Breast epithelium (tissue), 3 donors: ENCODE measurements around the gene TUT1.

Source experiments
- POLR2A ChIP-seq: fragments of 450-650 bp; IDR thresholded peaks from one replicate; pipeline ENCODE4 v1.6.1; 2016; ENCODE audit warnings: antibody characterized with exemption, mild to moderate bottlenecking, moderate library complexity
- POLR2AphosphoS5 ChIP-seq, 3 donors: sonication (generic); formaldehyde crosslinking; IDR thresholded peaks; one replicate each; pipeline ENCODE4 v1.6.1; 2017; ENCODE audit warnings: antibody characterized with exemption in 3 of 3
- TF ChIP-seq, protein P1 (sequence below), 3 donors: fragments of 450-650 bp; IDR thresholded peaks; one replicate each; pipeline ENCODE4 v1.5.1; 2016 to 2017; ENCODE audit warnings: antibody characterized with exemption in 3 of 3, mild to moderate bottlenecking in 3 of 3, moderate library complexity in 3 of 3

DNA sequence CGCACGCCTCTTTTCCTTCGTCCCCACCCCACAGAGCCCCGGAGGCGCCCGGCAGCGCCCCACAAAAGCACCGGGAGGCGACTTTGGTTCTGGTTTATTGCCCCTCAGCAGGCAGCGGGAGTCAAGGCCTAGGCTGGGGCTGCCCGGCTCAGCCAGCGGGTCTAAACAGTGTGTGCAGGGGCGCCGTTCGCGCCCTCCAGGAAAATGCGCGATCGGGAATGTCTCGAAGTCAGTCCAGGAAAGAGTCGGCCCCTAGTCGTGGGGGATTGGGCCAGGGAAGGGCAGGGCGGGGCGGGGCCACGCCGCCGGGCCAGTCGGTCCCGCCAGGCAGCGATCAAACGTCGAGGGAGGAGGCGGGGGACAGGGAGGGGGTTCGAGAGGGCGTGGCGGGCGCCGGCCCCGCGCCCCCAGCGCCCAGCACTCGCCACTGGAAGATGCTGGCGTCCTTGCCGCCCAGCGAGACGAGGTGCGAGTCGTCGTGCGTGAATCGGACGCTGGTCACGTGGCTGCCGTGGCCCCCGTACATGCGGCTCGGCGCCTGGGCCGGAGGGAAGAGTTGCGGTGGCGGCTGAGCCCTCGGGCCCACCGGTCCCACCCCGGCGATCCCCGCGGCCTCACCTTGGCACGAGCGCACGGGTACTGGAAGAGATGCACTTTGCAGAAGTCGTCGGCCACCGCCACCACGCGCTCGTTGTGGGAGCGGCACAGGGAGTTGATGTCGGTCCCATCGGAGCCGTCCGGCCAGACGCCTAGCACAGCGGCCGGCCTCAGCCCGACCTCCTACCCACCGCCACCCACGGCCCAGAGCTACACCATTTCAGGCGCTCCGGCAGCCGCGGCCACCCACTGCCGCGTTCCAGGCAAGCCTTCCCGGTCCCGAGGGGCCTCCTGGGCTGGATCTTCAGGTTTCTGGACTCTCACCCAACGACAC, 11.1 kb upstream of the TUT1 start:
- TF ChIP-seq, protein P1, sequence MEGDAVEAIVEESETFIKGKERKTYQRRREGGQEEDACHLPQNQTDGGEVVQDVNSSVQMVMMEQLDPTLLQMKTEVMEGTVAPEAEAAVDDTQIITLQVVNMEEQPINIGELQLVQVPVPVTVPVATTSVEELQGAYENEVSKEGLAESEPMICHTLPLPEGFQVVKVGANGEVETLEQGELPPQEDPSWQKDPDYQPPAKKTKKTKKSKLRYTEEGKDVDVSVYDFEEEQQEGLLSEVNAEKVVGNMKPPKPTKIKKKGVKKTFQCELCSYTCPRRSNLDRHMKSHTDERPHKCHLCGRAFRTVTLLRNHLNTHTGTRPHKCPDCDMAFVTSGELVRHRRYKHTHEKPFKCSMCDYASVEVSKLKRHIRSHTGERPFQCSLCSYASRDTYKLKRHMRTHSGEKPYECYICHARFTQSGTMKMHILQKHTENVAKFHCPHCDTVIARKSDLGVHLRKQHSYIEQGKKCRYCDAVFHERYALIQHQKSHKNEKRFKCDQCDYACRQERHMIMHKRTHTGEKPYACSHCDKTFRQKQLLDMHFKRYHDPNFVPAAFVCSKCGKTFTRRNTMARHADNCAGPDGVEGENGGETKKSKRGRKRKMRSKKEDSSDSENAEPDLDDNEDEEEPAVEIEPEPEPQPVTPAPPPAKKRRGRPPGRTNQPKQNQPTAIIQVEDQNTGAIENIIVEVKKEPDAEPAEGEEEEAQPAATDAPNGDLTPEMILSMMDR (IDR thresholded peaks at IDR 0.05), result no peak
- TF ChIP-seq POLR2A, result no peak
- TF ChIP-seq POLR2AphosphoS5 (IDR thresholded peaks at IDR 0.05), result peak in 2 of 3 donors; percentile 59 to 62
